ENCODE measurements around the gene CCDC18.

DNA sequence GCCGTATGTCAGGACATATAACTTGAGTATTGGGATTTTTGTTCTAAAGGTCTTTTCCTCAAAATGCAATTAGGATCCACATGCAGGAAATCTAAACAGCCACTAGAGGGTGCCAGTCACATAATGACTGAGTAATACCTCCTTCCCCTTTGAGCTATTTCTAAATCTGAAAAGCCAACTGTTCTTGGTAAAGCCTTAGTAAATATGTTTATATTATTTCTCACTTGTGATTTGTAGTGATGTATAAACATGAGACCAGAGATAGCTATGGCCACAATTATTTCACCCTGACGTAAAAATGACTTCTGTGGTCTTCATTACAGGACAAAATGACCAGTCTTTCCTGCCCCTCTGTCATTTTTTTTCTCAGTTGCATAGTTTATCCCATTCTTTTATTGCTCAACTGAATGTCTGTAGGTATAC, 124.2 kb downstream of the CCDC18 start:
- TF ChIP-seq, protein P1, sequence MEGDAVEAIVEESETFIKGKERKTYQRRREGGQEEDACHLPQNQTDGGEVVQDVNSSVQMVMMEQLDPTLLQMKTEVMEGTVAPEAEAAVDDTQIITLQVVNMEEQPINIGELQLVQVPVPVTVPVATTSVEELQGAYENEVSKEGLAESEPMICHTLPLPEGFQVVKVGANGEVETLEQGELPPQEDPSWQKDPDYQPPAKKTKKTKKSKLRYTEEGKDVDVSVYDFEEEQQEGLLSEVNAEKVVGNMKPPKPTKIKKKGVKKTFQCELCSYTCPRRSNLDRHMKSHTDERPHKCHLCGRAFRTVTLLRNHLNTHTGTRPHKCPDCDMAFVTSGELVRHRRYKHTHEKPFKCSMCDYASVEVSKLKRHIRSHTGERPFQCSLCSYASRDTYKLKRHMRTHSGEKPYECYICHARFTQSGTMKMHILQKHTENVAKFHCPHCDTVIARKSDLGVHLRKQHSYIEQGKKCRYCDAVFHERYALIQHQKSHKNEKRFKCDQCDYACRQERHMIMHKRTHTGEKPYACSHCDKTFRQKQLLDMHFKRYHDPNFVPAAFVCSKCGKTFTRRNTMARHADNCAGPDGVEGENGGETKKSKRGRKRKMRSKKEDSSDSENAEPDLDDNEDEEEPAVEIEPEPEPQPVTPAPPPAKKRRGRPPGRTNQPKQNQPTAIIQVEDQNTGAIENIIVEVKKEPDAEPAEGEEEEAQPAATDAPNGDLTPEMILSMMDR (IDR thresholded peaks at IDR 0.05), result peak; percentile 66 to 89 (median 83)
- no peak for TF ChIP-seq POLR2A (IDR thresholded peaks at IDR 0.05)

All from thyroid gland (tissue), 4 donors.